ENCODE results near the gene SYTL3.
"Not testable (repeated sequence)": the region's sequence is repeated elsewhere in the genome, so short reads cannot be mapped to it uniquely, and the experiment has no call there.

DNA sequence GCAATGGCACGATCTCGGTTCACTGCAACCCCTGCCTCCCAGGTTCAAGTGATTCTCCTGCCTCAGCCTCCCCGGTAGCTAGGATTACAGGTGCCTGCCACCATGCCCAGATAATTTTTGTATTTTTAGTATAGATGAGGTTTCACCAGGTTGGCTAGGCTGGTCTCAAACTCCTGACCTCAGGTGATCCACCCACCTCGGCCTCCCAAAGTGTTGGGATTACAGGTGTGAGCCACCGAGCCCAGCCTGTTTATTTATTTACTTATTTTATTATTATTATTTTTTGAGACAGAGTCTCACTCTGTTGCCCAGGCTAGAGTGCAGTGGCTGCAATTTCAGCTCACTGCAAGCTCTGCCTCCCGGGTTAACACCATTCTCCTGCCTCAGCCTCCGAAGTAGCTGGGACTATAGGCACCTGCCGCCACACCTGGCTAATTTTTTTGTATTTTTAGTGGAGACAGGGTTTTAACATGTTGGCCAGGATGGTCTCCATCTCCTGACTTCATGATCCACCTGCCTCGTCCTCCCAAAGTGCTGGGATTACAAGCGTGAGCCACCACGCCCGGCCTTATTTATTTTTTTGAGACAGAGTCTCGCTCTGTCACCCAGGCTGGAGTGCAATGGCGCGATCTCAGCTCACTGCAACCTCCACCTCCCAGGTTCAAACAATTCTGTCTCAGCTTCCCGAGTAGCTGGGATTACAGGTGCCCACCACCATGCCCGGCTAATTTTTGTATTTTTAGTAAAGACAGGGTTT is 2.3 kb downstream of the SYTL3 start:
- TF ChIP-seq POLR2A (IDR thresholded peaks at IDR 0.05) = not testable (repeated sequence)
- TF ChIP-seq, protein P1, sequence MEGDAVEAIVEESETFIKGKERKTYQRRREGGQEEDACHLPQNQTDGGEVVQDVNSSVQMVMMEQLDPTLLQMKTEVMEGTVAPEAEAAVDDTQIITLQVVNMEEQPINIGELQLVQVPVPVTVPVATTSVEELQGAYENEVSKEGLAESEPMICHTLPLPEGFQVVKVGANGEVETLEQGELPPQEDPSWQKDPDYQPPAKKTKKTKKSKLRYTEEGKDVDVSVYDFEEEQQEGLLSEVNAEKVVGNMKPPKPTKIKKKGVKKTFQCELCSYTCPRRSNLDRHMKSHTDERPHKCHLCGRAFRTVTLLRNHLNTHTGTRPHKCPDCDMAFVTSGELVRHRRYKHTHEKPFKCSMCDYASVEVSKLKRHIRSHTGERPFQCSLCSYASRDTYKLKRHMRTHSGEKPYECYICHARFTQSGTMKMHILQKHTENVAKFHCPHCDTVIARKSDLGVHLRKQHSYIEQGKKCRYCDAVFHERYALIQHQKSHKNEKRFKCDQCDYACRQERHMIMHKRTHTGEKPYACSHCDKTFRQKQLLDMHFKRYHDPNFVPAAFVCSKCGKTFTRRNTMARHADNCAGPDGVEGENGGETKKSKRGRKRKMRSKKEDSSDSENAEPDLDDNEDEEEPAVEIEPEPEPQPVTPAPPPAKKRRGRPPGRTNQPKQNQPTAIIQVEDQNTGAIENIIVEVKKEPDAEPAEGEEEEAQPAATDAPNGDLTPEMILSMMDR (IDR thresholded peaks at IDR 0.05) = not testable (repeated sequence)

Measured in body of pancreas (tissue), 4 donors.